Measurements from ENCODE around the gene TESPA1.

DNA sequence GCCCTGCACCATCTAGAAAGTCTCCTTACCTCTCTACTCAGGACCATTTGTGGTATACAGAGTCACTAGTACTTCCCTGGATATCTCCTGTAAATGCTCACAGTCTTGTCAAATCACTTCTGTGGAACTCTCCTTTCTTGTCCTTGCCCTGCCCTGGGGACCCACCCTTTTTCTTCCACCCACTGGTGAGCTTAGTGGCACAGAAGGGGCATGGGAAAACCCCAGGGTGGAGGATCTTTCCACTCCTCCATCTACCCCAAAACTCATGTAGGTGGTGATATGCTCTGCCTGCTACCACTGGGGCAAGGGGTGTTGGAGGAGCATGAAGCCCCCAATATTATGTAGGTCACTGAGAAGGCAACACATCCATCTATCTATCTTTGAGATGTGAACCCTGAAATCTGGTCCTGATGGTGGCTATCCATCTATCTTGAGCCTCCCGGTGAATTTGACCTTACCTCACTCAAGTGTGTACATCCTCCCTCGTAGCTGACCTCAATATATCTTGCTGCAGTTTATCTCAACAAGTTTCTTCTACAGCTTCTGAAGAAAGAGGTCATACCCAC, 943 bp downstream of the TESPA1 start:
- TF ChIP-seq, protein P1, sequence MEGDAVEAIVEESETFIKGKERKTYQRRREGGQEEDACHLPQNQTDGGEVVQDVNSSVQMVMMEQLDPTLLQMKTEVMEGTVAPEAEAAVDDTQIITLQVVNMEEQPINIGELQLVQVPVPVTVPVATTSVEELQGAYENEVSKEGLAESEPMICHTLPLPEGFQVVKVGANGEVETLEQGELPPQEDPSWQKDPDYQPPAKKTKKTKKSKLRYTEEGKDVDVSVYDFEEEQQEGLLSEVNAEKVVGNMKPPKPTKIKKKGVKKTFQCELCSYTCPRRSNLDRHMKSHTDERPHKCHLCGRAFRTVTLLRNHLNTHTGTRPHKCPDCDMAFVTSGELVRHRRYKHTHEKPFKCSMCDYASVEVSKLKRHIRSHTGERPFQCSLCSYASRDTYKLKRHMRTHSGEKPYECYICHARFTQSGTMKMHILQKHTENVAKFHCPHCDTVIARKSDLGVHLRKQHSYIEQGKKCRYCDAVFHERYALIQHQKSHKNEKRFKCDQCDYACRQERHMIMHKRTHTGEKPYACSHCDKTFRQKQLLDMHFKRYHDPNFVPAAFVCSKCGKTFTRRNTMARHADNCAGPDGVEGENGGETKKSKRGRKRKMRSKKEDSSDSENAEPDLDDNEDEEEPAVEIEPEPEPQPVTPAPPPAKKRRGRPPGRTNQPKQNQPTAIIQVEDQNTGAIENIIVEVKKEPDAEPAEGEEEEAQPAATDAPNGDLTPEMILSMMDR (IDR thresholded peaks at IDR 0.05; ENCODE audit: low read depth, low read length), result no peak
- TF ChIP-seq EZH2phosphoT487 (IDR thresholded peaks at IDR 0.05; ENCODE audit: low read depth), result no peak

All from OCI-LY3 (cell line).